SH-SY5Y (cell line): ENCODE results near the gene FAM76A.

Experiments used
- GATA2 ChIP-seq: IDR thresholded peaks from 2 replicates; pipeline ENCODE4 v1.6.1; 2011; ENCODE audit warnings: mild to moderate bottlenecking, low read depth, low read length
- GATA3 ChIP-seq: IDR thresholded peaks from 2 replicates; pipeline ENCODE4 v1.6.1; 2011; ENCODE audit warnings: low read depth, mild to moderate bottlenecking, low read length, moderate library complexity

DNA sequence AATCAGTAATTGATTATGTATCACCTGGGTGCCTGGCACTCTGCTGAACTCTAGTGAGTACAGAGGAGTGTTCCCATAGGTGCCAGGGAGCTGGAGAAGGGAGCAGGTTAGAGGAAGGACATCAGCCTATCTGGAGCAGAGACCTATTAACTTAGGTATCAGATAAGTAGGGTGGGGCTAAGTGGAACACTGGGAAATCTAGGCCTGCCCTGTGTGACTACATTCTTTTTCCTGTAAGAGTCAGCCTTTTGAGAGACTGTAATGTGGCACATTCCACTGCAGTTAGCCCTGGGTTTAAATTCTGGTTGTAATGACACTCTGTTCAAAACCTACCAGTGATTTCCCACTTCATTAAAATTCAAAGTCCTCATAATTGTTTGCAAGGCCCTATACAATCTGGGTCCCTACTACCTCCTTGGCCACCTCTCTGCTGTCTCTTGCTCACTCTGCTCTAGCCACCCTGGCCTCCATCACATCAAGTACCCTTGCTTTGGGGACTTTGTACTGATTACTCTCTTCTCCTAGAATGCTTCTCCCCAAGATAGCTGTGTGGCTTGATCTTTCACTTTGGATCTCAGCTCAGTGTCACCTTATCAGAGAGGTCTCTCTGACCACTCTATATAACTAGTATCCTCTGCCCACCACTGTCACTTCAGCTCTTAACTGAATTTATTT, 60.2 kb downstream of the FAM76A start:
- TF ChIP-seq GATA3: no peak
- no peak for TF ChIP-seq GATA2
